ENCODE data around the gene QKI.
"Not testable (repeated sequence)": the region's sequence is repeated elsewhere in the genome, so short reads cannot be mapped to it uniquely, and the experiment has no call there.

GRCh38 chr6:163433486-163433885, 19.0 kb downstream of the QKI start:
- TF ChIP-seq POLR2A (IDR thresholded peaks at IDR 0.05), result not testable (repeated sequence)
- TF ChIP-seq, protein P1, sequence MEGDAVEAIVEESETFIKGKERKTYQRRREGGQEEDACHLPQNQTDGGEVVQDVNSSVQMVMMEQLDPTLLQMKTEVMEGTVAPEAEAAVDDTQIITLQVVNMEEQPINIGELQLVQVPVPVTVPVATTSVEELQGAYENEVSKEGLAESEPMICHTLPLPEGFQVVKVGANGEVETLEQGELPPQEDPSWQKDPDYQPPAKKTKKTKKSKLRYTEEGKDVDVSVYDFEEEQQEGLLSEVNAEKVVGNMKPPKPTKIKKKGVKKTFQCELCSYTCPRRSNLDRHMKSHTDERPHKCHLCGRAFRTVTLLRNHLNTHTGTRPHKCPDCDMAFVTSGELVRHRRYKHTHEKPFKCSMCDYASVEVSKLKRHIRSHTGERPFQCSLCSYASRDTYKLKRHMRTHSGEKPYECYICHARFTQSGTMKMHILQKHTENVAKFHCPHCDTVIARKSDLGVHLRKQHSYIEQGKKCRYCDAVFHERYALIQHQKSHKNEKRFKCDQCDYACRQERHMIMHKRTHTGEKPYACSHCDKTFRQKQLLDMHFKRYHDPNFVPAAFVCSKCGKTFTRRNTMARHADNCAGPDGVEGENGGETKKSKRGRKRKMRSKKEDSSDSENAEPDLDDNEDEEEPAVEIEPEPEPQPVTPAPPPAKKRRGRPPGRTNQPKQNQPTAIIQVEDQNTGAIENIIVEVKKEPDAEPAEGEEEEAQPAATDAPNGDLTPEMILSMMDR (IDR thresholded peaks at IDR 0.05), result not testable (repeated sequence)

Measured in right lobe of liver (tissue), 4 donors.